SKM-1 treated with dmso at 0.1 percent for 144 hours (cell line): Measurements from ENCODE around the gene SRXN1.

ENCODE experiments used
- DNase-seq: peaks from one replicate; lab custom pipeline; 2025; ENCODE audit not compliant: unreplicated experiment; lab: John Stamatoyannopoulos, UW

Gene SRXN1

DNA sequence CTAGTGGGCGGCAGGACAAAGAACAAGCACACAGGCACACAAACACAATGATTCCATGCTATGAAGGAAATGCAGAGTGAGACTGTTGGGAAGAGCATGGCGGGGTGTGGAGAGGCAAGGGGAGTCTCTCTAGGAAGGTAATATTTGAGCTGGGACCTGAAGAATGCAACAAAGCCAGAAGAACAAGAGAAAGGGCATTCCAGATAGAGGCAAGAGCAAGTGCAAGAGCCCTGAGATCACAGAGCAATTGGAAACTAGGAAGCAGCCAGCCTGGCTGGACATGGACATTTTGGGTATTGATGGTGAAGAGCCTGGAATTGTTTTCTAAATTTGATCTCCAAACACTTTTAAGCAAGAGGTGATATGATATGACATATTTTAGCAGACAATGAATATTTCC, 15.4 kb downstream of the SRXN1 start:
- DNase-seq, result no peak

DNA sequence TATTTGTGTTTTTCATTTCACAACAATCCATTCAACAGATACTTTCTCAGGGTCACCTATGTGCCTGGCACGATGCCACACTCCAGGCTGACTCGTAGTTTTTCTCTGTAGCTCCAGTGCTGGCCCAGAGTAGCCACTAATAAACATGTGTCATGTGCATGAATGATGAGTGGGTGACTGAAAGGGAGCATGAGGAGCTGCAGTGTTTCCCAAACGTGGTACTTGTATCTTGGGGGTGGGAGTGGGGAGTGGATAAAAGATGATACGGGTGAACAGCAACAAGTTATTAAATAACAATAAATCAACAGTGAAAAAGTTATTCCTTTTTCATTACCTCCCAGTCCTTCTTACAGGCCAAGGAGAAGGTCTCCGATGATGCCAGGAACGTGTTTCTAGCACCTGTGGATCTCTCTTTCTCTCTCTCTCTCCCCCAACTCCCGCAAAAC, 17.1 kb downstream of the SRXN1 start:
- no peak for DNase-seq

DNA sequence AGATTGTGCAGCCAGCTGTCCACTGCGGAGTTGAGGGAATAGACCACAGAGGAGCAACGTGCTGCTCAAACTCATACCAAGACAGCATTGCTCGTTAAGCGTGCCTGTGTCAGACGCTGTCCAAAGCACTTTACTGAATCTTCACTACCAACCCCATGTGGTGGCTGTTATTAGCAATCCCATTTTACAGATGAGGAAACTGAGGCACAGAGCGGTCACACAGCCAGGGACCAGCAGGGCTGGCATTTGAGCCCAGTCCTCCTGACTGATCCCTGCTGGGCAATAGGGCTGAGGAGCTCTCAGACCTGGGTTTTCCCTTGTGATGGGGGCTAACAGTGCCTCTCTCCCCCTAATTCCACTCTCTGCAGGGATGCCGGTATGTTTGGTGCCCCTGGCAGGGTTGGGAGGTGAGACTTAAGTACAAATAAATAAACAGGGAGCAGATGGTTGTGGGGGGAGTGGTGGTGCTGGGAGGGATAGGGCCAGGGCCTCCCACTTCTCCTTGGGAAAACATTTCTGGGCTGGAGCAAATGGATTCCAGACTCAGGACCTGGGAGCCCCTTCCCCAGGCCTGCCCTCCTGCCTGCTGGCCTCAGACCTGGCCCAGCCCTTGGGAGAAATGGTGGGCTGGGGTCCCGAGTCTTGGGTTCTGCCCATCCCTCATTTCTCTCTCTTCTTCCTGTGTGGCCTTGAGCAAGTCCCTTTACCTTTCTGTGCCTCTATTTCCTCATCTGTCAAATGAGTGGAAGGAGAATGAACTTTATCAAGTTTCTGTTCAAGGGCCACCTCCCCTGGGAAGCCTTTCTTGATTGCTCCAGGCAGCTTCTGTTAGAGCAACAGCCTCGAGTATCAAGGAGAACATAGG, 17.7 kb downstream of the SRXN1 start:
- no peak for DNase-seq

DNA sequence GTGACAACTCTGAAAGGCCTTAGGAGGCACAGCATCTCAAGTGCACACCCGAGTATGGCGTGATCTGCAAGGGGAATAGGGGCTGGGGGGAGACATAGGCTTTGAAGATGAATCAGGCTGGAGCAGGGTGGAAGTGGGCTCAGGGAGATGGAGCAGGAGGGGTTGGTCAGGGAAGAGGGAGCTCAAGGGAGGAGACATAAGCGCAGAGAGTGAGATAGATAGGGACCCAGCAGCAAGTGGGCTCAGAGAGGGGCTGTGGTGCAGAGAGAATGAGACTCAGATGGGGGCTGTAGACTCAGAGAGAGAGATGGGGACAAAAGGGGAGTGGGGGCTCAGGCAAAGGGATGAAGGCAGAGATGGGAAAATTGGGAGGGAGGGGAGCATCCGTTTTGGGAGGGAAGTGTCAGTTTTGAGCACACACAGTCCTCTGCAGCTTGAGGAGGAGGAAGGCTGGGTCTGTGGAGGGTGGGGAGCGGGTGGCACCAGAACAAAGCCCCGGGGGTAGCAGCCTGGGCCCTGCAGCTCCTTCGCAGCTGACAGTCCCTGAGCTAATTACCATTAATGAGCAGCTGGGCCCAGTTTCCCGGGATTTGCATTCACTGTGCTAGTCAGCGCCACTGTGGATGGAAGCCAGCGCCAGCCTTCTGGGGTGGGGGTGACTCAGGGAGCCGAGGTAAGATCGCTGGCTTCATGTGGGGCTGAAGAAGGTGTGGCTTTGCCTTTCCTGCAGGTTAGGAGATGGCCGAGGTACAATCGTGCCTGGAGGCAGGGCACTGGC, 18.7 kb downstream of the SRXN1 start:
- DNase-seq, result no peak

DNA sequence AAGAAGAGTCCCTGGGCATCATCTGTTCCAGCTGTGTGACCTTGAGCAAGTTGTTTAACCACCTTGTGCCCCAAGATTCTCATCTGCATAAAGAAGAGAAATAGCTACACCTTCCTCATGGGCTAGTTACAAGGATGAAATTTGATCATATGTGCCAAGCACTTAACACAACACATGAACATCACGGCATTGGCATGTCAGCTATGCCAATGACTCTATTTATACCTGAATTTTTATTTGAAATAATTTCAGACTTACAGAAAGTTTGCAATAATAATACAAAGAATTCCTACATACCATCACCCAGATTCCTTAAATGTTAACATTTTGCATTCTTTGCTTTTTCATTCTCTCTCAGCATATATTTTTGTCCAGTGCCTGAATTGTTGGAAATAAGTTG, 21.9 kb downstream of the SRXN1 start:
- no peak for DNase-seq

DNA sequence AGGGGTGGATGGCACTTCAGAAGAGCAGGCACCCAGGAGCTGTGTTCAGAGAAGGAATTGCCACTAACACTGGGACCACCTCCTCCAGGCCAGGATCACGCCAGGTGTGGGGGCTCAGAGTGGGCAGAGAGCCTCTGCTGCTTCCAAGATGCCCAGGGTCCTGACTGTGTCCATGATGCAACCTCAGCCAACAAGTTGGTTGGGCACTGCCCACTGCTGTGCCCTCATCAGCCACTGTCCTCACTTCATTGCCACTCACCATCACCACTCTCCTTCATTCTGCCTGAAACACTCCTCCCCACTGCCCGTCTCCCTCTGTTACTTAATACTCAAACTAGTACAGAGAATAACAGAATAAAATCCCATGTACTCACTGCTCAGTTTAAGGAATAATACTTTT, 26.4 kb downstream of the SRXN1 start:
- DNase-seq, result no peak

DNA sequence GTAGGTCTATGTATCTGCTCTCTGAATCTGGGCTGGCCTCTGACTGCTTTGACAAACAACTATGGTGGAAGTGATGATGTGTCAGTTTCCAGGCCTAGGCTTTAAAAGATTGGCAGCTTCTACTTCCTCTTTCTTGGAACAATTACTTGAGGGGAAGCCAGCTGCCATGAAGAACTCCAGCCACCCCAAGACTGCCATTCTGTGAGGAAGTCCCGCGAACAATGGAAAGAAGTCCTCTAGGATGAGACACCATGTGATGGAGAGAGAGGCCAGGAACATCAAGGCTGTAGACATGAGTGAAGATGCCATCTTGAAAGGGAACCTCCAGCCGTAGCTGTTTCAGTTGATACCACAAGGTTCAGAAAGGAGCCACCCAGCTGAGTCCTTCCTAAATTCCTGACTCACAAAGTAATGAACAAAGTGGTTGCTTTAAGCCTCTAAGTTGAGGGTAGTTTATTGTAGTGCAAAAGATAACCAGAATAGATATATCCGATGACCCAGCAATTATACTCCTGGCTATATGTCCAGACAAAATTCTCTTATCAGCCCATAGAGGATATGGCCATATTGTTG, 27.6 kb downstream of the SRXN1 start:
- DNase-seq, result no peak

DNA sequence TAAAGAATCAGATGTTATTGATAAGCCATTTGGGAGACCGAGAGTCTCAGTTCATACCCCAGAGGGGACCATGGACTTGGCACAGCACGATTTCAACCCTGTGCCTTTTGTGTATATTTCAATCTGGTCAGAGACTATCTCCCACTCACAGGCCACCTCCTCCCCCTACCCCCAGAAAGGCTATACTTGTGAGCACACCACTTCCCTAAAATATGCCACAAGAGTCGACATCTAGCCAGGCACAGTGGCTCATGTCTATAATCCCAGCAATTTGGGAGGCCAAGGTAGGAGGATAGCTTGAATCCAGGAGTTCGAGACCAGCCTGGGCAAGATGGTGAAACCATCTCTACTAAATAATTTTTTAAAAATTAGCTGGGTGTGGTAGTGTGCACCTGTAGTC, 29.3 kb downstream of the SRXN1 start:
- no peak for DNase-seq

DNA sequence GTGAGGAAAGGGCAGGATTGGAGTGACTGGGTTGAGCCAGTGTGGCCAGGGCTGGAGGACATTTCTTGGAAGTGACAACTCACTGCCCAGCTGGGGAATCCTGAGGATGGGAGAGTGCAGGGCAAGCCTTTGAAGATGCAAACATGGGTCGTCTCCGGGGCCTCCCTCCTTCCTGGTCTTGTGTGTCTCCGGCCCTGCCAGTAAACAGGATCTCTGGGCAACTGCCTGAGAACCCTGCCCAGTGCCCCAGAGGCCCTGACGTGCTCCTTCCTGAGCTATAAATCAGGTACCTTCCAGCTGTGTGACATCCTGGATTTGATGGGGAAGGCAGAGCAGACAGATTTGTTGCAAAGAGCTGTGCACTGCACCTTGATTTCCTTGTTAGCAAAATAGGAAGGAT, 30.0 kb downstream of the SRXN1 start:
- DNase-seq, result no peak

DNA sequence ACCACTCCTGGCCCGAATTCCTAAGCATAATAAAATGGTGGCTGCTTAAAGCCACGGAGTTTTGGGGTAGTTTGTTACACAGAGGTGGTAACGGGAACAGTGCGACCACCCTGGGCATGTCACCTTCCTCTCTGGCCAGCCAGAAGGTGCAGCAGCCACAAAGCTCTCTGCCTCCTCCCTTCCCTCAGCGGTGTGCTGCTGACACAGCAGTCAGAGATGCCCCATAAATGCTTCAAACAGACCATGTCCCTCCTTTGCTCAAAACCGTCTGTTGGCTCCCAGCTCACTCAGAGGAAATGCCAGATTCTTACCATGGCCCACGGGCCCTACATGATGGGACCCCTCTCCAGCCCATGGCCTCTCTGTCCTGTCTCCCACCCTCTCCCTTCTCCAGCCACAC, 30.8 kb downstream of the SRXN1 start:
- no peak for DNase-seq

DNA sequence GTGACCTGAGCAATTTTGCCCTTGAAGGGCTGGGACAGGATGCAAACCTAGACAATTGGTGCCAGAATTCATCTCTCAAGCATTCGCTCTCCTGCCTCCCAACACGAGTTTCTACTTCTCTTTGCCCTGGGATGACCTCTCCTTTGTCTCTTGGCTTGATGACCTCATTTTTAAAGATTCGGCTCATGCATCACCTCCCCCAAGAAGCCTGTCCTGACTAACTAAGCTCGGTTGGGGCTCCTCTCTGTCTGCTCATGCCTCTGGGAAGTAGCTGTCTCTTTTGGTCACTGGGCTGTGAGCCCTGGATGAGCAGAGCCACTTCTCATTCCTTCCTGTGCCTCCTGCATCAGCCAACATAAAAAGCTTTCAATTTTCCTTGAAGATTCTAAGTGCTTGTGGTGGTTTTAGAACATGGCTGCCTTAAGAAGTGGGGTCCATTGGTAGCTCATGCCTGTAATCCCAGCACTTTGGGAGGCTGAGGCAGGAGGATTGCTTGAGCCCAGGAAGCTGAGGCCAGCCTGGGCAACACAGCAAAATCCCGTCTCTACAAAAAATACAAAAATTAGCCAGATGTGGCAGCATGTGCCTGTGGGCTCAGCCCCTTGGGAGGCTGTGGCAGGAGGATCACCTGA, 31.8 kb downstream of the SRXN1 start:
- DNase-seq, result no peak

DNA sequence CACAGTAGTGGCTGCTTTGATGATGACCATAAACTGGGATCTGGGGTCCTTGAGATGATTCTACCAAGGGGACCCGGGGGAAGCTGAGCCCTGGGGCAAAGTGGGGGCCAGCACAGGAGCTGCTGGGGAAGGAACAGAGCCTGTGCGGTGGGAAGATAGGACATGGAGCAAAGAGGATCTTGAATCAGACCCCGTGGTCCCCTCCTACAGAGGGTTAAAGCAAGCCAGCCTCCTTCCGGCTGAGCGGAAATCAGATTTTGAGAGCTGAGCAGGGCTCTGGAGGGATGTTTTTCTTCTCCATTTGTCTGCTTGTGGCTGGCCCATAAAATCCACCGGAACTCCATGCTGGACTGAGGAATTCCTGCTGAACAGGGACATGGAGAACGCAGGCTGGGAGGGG, 32.8 kb downstream of the SRXN1 start:
- no peak for DNase-seq

DNA sequence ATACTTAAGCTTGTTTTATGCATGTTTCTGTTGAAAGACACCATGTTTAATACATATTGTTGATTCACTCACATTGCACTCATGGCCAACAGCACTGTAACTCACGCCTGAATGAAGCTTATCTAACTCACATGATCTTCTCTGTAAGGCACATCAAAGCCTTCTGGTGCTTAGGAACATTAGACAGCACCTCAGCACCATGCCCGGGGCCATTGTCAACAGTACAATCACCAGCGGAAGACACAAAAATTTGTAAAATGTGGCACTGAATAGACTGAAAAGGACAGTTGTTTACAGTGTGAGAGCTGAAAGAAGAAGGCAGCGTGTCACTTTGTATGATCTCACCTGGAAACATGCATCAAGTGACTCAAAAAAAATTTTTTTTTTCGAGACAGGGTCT, 34.0 kb downstream of the SRXN1 start:
- DNase-seq, result no peak

DNA sequence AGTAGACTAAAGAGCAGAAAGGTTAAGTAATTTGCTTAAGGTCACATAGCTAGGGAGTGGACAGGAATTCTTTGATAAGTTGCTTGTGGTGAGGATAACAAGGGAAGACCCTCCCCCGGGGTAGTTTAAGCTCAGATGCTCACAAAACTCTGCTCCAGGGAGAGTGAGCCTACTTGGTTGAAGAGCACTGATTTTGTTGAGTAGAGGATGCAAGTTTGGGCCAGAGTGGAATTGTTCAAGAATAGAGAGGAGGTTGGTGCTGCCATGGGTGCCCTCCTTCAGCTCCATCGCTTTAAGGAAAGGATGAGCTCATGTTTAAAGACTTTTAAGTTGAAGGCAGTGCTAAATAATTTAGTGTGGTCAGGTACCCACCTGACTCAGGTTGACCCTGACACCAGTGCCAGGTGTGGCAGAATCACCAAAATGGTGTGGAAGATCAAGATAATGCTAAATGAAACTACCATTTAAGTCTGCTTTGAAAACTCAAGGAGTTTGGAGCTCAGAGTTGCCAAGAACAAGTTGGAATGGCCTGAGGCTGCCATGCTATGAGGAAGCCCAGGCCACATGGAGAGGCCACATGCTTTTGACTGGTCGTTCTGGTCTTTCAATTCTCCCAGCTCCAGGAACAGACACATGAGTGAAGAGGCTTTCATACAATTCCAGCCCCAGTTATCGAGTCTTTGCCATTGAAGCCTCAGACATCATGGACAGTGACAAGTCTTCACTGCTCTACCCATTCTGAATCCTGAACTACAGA, 34.9 kb downstream of the SRXN1 start:
- no peak for DNase-seq

DNA sequence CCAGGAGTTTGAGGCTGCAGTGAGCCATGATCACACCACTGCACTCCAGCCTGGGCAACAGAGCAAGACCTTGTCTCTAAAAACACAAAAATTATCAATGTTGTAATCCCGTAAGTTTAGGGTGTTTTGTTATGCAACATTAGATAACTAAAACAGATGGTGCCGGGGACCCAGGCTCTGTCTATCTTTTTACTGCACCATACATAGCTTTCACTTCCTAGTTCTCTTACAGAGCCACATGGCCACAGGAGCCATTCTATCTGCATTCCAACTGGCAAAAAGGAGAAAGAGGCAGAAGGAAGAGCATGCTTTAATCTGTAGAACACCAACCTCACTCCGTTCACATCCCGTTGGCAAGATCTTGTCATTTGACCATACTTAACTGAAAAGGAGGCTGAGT, 37.5 kb downstream of the SRXN1 start:
- DNase-seq, result no peak

DNA sequence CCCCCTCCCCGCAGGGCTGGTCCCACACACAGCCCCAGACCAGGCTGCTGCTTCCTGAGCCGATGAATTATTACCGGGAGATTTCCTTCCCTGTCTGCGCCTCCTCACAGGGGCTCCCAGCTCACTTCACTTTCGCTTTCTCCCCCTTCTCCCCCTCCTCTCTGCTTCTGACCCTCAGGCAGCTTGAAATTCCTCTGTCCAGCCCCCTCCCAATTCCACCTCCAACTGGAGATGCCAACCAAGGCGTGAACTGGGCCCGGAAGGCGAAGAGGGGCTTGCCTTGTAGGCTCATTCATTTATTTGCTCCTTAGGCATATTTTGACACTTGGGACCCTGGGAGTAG, 41.2 kb downstream of the SRXN1 start:
- no peak for DNase-seq

DNA sequence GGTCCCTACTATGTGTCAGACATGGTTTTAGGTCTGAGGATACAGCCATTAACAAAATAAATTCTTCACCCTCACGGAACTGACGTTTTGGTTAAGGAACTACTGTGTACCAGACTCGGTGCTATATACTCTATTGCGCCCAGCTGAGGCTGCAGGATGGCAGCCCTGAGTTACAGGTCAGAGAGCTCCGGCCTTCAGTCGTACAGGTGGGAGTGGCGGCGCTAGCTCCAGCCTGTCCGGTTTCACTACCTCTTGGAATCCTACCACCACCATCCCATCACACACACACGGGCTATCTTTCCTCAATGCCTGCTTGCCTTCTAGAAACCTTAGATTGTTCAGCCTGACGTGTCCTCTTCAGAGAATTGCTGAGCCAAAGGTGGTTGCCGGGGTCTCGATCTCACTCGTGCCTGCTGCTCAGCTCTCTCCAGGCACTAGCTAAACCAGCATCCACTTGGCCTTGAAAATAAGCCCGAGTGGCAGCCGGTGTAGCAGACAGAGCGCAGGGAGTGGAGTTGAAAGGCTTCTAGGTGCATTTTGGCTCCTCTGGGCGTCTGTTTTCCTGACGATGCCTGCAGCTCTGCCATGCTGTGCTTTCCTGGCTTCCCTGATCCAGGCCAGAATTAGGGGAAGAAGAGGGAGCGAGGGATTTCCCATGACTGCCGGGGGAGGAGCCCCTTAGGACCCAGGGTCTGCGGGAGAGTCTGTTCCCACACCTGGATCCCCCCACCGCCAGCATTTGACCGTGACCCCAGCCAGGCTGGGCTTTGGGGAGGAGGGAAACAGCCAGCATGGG, 41.8 kb downstream of the SRXN1 start:
- DNase-seq, result no peak

DNA sequence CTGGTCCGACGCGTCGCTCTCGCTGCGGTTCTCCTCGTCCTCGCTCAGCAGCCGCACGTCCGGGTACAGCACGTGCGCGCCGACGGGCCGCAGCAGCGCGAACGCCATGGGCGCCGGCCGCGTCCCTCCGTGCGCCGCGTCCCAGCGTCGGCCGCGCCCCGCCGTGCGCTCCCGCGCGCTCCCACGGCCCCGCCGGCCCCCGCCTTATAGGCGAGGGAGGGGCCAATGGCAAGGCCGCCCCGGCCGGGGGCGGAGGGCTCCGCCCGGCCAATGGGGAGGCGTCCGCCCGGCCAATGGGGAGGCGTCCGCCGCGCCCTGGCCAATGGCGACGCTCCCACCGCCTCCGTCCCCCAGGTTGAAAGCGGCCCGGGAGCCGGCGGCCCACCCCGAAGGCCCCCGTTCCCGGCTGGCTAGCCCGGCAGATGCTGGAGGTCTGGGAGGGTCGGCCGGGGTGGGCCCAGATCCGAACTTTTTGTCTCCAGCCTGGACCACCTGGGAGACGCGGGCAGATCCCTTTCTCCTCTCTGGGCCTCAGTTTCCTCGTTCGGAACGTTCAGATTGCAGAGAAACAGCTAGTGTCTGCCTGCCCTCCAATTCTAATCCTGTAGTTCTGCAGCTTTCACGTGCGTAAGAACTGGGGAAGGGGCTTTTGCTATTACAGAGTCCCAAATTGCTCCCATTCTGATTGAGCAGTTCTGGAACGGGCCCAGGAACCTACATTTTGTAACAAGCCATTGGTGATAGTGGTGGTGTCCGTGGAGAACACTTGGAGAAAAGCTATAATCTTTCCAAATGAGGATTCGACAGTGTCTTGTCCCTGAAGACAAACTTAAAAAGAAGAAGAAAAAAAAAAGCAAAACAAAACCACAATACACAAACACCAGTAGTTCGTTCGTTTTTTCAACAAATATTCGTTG, 42.6 kb downstream of the SRXN1 start, which contains the start of gene TCF15:
Gene TCF15 (minus strand): TSS at position 180 of the 917 bp plus-strand sequence. CDS start 72 bp downstream, at position 108.
- DNase-seq, result no peak

DNA sequence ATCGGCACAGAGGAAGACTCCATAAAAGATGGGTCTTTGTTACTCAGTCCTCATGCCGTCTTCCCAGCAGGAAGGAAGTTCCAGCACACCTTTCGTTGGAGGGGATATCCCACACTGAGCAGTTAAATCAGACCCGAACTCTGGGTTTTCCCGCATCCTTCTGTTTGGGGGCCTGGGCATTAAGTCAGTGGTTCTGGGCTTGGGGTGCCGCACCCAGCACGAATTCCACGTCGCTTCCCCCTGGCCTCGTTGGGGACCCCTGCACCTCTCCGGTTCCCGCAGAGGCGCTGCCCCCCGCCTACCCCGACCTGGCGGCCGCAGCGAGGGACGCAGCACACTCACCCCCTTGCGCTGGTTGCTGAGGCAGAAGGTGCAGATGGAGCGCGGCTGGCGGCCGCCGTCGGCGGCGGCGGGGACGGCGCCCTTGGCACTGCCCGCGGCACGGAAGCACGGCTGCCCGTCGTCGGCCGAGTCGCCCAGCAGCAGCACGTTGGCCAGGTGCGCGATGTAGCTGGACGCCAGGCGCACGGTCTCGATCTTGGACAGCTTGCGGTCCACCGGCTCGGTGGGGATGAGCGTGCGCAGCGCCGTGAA, 43.5 kb downstream of the SRXN1 start:
- no peak for DNase-seq
